ENCODE results near the gene DNAJC15. TPM values are rescaled to one million over a fixed set of nuclear protein-coding genes. Genes with fewer than 3 reads are reported as not detected.

Gene DNAJC15
- total RNA-seq, 2 experiments from 2014 or later = 2.2 TPM; not detected in 1

DNA sequence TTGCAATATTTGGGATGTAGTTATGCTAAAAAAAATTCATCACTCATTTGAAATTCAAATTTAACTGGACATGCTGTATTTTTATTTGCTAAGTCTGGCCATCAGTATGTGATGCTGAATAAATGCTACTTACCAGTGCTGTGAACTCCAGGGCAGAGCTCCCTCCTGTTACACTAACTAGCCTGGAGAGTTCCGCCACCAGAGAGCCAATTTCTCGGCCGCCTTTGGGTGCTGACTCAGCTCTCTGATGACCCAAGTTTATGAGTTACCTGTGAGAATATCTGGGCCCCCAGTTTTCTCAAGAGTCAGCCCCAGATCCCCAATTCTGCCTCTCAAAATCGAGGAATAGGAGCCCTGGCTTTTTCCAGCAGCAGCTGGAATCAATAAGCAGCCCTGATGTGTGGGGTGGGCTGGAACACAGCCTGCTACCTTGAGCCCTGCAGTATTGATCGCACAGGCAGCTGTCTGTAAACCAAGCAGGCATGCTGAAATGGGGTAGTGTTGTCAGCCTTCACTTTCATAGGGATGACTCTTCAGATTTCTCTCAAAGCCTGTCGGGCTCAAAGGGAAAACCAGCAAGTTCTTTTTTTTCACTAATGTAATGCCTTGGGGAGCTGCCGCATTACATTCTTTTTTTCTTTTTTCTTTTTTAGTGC, 113.7 kb downstream of the DNAJC15 start:
- H3K9me3 ChIP-seq (ENCODE audit: low read length) = no peaks in the 10 kb centered on the region
- no peak for DNase-seq (ENCODE audit: low spot score)
- TF ChIP-seq EZH2phosphoT487 (IDR thresholded peaks at IDR 0.05; ENCODE audit: borderline replicate concordance, low read depth, low read length) (no peak), CTCF (conservative IDR thresholded peaks at IDR 0.05; ENCODE audit: low read length) (no peak)
- H3K79me2 ChIP-seq (ENCODE audit: insufficient read depth, low read depth, low read length) = no peaks in the 10 kb centered on the region
- ChIA-PET POLR2A (no interaction called here), CTCF (ENCODE audit: unreplicated experiment) (no interaction called here)
- H3K9me2 ChIP-seq (ENCODE audit: insufficient read depth, low read length) = no peaks in the 10 kb centered on the region
- no peaks in the 10 kb centered on the region for H3K36me3 ChIP-seq (ENCODE audit: insufficient read depth, low read length)
- H4K20me1 ChIP-seq (ENCODE audit: insufficient read depth, low read length) = no peaks in the 10 kb centered on the region
- no peak overlapping the region for H2AFZ ChIP-seq (ENCODE audit: low read length)
- H3K27ac ChIP-seq (ENCODE audit: low read depth, low read length, poor library complexity, severe bottlenecking) = no peak overlapping the region
- intact Hi-C loops (cut with micrococcal nuclease; ENCODE audit: unreplicated experiment) = no loop called here
- no peak overlapping the region for H3K4me2 ChIP-seq (ENCODE audit: low read length)
- no peaks in the 10 kb centered on the region for H3K4me1 ChIP-seq (ENCODE audit: insufficient read depth, low read length, poor library complexity, severe bottlenecking)
- no peak overlapping the region for H3K4me3 ChIP-seq (ENCODE audit: low read depth, low read length, poor library complexity, severe bottlenecking)
- BruUV-seq (replicated peaks) = no TSS peak

- Histone ChIP-seq H3K4me1 (ENCODE audit: insufficient read depth, low read length, poor library complexity, severe bottlenecking) (no peaks in the 10 kb centered on the region), H3K9me2 (ENCODE audit: insufficient read depth, low read length) (no peaks in the 10 kb centered on the region), H3K4me3 (ENCODE audit: low read depth, low read length, poor library complexity, severe bottlenecking) (no peak overlapping the region), H3K4me2 (ENCODE audit: low read length) (no peak overlapping the region), H3K36me3 (ENCODE audit: insufficient read depth, low read length) (no peaks in the 10 kb centered on the region), H3K79me2 (ENCODE audit: insufficient read depth, low read depth, low read length) (no peaks in the 10 kb centered on the region), H3K9me3 (ENCODE audit: low read length) (no peaks in the 10 kb centered on the region), H2AFZ (ENCODE audit: low read length) (no peak overlapping the region), H4K20me1 (ENCODE audit: insufficient read depth, low read length) (no peaks in the 10 kb centered on the region), H3K27ac (ENCODE audit: low read depth, low read length, poor library complexity, severe bottlenecking) (no peak overlapping the region)
- ChIA-PET CTCF (ENCODE audit: unreplicated experiment) (no interaction called here), POLR2A (interaction anchor here (0.7 kb wide), 1 partner anchor 114 kb away, joined by 3 read pairs; no protein-coding TSS in a partner anchor)
- DNase-seq (ENCODE audit: low spot score) = no peak
- BruUV-seq (replicated peaks) = no TSS peak
- intact Hi-C loops (cut with micrococcal nuclease; ENCODE audit: unreplicated experiment) = no loop called here
- TF ChIP-seq EZH2phosphoT487 (IDR thresholded peaks at IDR 0.05; ENCODE audit: borderline replicate concordance, low read depth, low read length) (no peak), CTCF (conservative IDR thresholded peaks at IDR 0.05; ENCODE audit: low read length) (no peak)
Measured at GRCh38 chr13:43139211-43139610, 115.8 kb downstream of the DNAJC15 start.

DNA sequence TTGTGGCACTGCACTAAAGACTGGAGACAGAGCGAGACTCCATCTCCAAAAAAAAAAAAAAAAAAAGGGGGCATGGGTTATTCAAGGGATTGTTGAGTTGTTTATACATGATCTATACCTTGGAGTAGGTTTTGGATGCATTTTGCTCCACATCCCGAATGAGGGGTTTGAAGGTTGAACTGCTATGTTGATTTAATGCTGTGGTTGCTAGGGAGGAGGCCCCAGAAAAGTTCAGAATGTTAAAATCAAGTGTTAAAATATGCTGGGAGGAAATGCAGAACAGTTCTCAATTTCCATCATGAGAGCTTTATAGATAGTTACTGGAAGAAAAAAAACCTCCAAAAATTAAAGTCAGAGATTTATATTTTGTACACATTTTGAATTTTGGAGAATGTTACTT, 116.5 kb downstream of the DNAJC15 start:
- Histone ChIP-seq H3K9me2 (ENCODE audit: insufficient read depth, low read length) (no peaks in the 10 kb centered on the region), H4K20me1 (ENCODE audit: insufficient read depth, low read length) (no peaks in the 10 kb centered on the region), H3K36me3 (ENCODE audit: insufficient read depth, low read length) (no peaks in the 10 kb centered on the region), H3K4me3 (ENCODE audit: low read depth, low read length, poor library complexity, severe bottlenecking) (no peak overlapping the region), H3K4me1 (ENCODE audit: insufficient read depth, low read length, poor library complexity, severe bottlenecking) (no peaks in the 10 kb centered on the region), H3K79me2 (ENCODE audit: insufficient read depth, low read depth, low read length) (no peaks in the 10 kb centered on the region), H2AFZ (ENCODE audit: low read length) (no peak overlapping the region), H3K27ac (ENCODE audit: low read depth, low read length, poor library complexity, severe bottlenecking) (no peak overlapping the region), H3K4me2 (ENCODE audit: low read length) (no peak overlapping the region), H3K9me3 (ENCODE audit: low read length) (no peaks in the 10 kb centered on the region)
- intact Hi-C loops (cut with micrococcal nuclease; ENCODE audit: unreplicated experiment) = no loop called here
- TF ChIP-seq EZH2phosphoT487 (IDR thresholded peaks at IDR 0.05; ENCODE audit: borderline replicate concordance, low read depth, low read length) = no peak
- TF ChIP-seq CTCF (conservative IDR thresholded peaks at IDR 0.05; ENCODE audit: low read length) = no peak
- no TSS peak for BruUV-seq (replicated peaks)
- ChIA-PET CTCF (ENCODE audit: unreplicated experiment) (no interaction called here), POLR2A (interaction anchor here (0.7 kb wide), 2 partner anchors 115 to 236 kb away, joined by 3 read pairs; no protein-coding TSS in a partner anchor)
- no peak for DNase-seq (ENCODE audit: low spot score)
